K562 (cell line): ENCODE data around the gene VBP1. TPM values are rescaled to one million over a fixed set of nuclear protein-coding genes. Genes with fewer than 3 reads are reported as not detected.

Experiments
- DNMT1 ChIP-seq: fragments of 450-650 bp; IDR thresholded peaks from 2 replicates; pipeline ENCODE4 v1.6.1; 2016; ENCODE audit warnings: antibody characterized with exemption, mild to moderate bottlenecking
- MTA2 ChIP-seq: fragments of 450-650 bp; IDR thresholded peaks from 2 replicates; pipeline ENCODE4 v1.6.1; 2016; ENCODE audit warnings: low read depth
- MYNN ChIP-seq, 2 experiments: sonication (generic); formaldehyde crosslinking in 1 of 2; IDR thresholded peaks; 2 replicates each; pipeline versions ENCODE4 v1.5.0 to v1.6.1; 2016 to 2020; ENCODE audit warnings: antibody characterized with exemption in 1 of 2, missing genetic modification reagents in 1 of 2
- NFXL1 ChIP-seq: fragments of 450-650 bp; formaldehyde crosslinking; IDR thresholded peaks from 2 replicates; pipeline ENCODE4 v1.4.0; 2021; ENCODE audit warnings: mild to moderate bottlenecking
- NR4A1 ChIP-seq, 2 experiments: fragments of 250-450 bp in 1 of 2; fragments of 450-650 bp in 1 of 2; sonication (Bioruptor Pico) in 1 of 2; IDR thresholded peaks; 2 replicates each; pipeline versions ENCODE4 v1.4.0 to v1.6.1; 2016 to 2020; ENCODE audit warnings: mild to moderate bottlenecking in 2 of 2, missing compliant biosample characterization in 1 of 2, missing genetic modification characterization in 1 of 2, moderate library complexity in 1 of 2
- POLR2B ChIP-seq: fragments of 450-650 bp; IDR thresholded peaks from 2 replicates; pipeline ENCODE4 v1.6.1; 2018; ENCODE audit warnings: low read depth; ENCODE audit not compliant: partially characterized antibody
- RBM39 ChIP-seq: fragments of 200-400 bp; formaldehyde crosslinking; optimal IDR thresholded peaks from 2 replicates; pipeline ENCODE3; 2018; ENCODE audit warnings: low read depth, low read length
- polyA plus RNA-seq, 8 experiments: library from polyadenylated mRNA; depleted of rRNA in 4 of 8; stranded (reverse) in 5 of 8; unstranded in 3 of 8; fragments of >200 nt; fragmentation: Nextera tagmentation in 2 of 8; fragmentation: Illumina TruSeq in 1 of 8; extraction: Ambion mirVana in 2 of 8; extraction: Trizol in 1 of 8; gene quantifications; 2 replicates each; pipeline versions ENCODE4 v1.2.1 to v1.2.3, GENCODE V29; 2011 to 2014; ENCODE audit warnings: inconsistent platforms in 1 of 8, missing spikeins in 1 of 8
- total RNA-seq, 7 experiments: library from RNA; depleted of rRNA in 6 of 7; stranded (reverse); fragments of >200 nt in 6 of 7; fragmentation: Illumina TruSeq in 2 of 7; extraction: Trizol in 2 of 7; gene quantifications; 2 replicates each; pipeline versions ENCODE4 v1.2.1 to v1.2.3, GENCODE V29; 2011 to 2021; ENCODE audit warnings: low replicate concordance in 1 of 7
- TF ChIP-seq, protein P1 (sequence below), 2 experiments: fragments of 450-650 bp; IDR thresholded peaks; 2 replicates each; pipeline ENCODE4 v1.6.1; 2018; ENCODE audit warnings: mild to moderate bottlenecking in 2 of 2, low read depth in 1 of 2; ENCODE audit not compliant: partially characterized antibody in 2 of 2
- TF ChIP-seq, protein P2 (sequence below): fragments of 250-450 bp; sonication (Bioruptor Pico); IDR thresholded peaks from 2 replicates; pipeline ENCODE4 v1.6.1; 2021; ENCODE audit warnings: mild to moderate bottlenecking
- TF ChIP-seq, protein P3 (sequence below): fragments of 450-650 bp; formaldehyde crosslinking; conservative IDR thresholded peaks from 2 replicates; pipeline ENCODE4 v1.4.0; 2022; ENCODE audit warnings: mild to moderate bottlenecking, missing genetic modification characterization
- TF ChIP-seq, protein P4 (sequence below): sonication (generic); formaldehyde crosslinking; IDR thresholded peaks from 2 replicates; pipeline ENCODE4 v1.8.0; 2022; ENCODE audit warnings: mild to moderate bottlenecking, missing genetic modification reagents, borderline replicate concordance
- TF ChIP-seq, protein P5 (sequence below): sonication (generic); formaldehyde crosslinking; IDR thresholded peaks from 2 replicates; pipeline ENCODE4 v1.8.0; 2023; ENCODE audit warnings: mild to moderate bottlenecking, missing genetic modification reagents
- TF ChIP-seq, protein P6 (sequence below): fragments of 250-450 bp; sonication (Bioruptor Pico); IDR thresholded peaks from 2 replicates; pipeline ENCODE4 v1.8.0; 2021; ENCODE audit warnings: moderate library complexity, mild to moderate bottlenecking, inconsistent platforms

VBP1 gene
- total and polyA plus RNA-seq, 9 of the 15 experiments (the other 6 are each of a cell fraction or from before 2014, with no cell fraction given) = 83.2 to 263 (median 151) TPM

DNA sequence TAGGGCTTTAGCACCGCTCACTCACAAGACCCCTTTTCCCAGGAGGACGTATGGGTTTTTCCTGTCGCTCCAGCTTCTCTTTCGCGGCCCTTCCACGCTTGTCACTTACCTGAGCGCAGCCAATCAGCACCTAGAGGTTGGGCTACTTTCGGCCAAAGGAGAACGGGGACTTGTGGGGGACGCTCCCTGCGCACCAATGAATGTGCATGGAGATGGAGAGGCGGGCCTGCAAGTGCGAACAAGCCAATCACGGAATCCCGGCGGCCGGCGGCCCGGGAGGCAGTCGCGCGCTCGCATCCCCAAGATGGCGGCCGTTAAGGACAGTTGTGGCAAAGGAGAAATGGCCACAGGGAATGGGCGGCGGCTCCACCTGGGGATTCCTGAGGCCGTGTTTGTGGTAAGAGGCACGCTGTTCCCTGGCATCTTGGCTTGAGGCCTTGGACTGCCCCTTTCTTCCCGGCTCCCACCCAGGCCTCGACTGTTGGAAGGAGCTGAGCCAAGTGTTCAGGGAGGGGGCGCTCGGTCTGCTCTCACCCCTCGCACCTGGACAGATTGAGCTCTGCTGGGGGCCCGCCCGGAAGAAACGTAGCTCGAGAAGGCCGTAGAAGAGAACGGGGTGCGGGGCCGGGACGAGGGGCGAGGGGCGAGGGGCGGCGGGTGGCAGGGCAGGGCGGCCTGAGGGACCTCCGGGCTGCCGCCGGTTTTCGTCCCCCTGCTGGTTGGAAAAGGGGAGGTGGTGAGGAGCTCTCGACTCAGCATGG, at the start of gene VBP1 (continued):
- TF ChIP-seq NR4A1 (CRISPR knock-in tag; IDR thresholded peaks at IDR 0.05) (no peak), NR4A1 (tag; IDR thresholded peaks at IDR 0.05) (no peak), MYNN (IDR thresholded peaks at IDR 0.05) (no peak), MYNN (CRISPR knock-in tag; IDR thresholded peaks at IDR 0.05) (no peak), RBM39 (no peak), POLR2B (peak; percentile 58), MTA2 (no peak), NFXL1 (CRISPR knock-in tag) (no peak), DNMT1 (no peak)
- TF ChIP-seq, protein P1, sequence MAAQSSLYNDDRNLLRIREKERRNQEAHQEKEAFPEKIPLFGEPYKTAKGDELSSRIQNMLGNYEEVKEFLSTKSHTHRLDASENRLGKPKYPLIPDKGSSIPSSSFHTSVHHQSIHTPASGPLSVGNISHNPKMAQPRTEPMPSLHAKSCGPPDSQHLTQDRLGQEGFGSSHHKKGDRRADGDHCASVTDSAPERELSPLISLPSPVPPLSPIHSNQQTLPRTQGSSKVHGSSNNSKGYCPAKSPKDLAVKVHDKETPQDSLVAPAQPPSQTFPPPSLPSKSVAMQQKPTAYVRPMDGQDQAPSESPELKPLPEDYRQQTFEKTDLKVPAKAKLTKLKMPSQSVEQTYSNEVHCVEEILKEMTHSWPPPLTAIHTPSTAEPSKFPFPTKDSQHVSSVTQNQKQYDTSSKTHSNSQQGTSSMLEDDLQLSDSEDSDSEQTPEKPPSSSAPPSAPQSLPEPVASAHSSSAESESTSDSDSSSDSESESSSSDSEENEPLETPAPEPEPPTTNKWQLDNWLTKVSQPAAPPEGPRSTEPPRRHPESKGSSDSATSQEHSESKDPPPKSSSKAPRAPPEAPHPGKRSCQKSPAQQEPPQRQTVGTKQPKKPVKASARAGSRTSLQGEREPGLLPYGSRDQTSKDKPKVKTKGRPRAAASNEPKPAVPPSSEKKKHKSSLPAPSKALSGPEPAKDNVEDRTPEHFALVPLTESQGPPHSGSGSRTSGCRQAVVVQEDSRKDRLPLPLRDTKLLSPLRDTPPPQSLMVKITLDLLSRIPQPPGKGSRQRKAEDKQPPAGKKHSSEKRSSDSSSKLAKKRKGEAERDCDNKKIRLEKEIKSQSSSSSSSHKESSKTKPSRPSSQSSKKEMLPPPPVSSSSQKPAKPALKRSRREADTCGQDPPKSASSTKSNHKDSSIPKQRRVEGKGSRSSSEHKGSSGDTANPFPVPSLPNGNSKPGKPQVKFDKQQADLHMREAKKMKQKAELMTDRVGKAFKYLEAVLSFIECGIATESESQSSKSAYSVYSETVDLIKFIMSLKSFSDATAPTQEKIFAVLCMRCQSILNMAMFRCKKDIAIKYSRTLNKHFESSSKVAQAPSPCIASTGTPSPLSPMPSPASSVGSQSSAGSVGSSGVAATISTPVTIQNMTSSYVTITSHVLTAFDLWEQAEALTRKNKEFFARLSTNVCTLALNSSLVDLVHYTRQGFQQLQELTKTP (IDR thresholded peaks at IDR 0.05; ENCODE audit: low read depth in 1 of 2, partially characterized antibody in 2 of 2) = no peak
- TF ChIP-seq, protein P2, sequence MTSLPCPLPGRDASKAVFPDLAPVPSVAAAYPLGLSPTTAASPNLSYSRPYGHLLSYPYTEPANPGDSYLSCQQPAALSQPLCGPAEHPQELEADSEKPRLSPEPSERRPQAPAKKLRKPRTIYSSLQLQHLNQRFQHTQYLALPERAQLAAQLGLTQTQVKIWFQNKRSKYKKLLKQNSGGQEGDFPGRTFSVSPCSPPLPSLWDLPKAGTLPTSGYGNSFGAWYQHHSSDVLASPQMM (CRISPR knock-in tag) = no peak
- TF ChIP-seq, protein P3, sequence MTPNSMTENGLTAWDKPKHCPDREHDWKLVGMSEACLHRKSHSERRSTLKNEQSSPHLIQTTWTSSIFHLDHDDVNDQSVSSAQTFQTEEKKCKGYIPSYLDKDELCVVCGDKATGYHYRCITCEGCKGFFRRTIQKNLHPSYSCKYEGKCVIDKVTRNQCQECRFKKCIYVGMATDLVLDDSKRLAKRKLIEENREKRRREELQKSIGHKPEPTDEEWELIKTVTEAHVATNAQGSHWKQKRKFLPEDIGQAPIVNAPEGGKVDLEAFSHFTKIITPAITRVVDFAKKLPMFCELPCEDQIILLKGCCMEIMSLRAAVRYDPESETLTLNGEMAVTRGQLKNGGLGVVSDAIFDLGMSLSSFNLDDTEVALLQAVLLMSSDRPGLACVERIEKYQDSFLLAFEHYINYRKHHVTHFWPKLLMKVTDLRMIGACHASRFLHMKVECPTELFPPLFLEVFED (CRISPR knock-in tag) = no peak
- TF ChIP-seq, protein P4, sequence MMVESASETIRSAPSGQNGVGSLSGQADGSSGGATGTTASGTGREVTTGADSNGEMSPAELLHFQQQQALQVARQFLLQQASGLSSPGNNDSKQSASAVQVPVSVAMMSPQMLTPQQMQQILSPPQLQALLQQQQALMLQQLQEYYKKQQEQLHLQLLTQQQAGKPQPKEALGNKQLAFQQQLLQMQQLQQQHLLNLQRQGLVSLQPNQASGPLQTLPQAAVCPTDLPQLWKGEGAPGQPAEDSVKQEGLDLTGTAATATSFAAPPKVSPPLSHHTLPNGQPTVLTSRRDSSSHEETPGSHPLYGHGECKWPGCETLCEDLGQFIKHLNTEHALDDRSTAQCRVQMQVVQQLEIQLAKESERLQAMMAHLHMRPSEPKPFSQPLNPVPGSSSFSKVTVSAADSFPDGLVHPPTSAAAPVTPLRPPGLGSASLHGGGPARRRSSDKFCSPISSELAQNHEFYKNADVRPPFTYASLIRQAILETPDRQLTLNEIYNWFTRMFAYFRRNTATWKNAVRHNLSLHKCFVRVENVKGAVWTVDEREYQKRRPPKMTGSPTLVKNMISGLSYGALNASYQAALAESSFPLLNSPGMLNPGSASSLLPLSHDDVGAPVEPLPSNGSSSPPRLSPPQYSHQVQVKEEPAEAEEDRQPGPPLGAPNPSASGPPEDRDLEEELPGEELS = no peak
- TF ChIP-seq, protein P5, sequence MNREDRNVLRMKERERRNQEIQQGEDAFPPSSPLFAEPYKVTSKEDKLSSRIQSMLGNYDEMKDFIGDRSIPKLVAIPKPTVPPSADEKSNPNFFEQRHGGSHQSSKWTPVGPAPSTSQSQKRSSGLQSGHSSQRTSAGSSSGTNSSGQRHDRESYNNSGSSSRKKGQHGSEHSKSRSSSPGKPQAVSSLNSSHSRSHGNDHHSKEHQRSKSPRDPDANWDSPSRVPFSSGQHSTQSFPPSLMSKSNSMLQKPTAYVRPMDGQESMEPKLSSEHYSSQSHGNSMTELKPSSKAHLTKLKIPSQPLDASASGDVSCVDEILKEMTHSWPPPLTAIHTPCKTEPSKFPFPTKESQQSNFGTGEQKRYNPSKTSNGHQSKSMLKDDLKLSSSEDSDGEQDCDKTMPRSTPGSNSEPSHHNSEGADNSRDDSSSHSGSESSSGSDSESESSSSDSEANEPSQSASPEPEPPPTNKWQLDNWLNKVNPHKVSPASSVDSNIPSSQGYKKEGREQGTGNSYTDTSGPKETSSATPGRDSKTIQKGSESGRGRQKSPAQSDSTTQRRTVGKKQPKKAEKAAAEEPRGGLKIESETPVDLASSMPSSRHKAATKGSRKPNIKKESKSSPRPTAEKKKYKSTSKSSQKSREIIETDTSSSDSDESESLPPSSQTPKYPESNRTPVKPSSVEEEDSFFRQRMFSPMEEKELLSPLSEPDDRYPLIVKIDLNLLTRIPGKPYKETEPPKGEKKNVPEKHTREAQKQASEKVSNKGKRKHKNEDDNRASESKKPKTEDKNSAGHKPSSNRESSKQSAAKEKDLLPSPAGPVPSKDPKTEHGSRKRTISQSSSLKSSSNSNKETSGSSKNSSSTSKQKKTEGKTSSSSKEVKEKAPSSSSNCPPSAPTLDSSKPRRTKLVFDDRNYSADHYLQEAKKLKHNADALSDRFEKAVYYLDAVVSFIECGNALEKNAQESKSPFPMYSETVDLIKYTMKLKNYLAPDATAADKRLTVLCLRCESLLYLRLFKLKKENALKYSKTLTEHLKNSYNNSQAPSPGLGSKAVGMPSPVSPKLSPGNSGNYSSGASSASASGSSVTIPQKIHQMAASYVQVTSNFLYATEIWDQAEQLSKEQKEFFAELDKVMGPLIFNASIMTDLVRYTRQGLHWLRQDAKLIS (CRISPR knock-in tag) = no peak
- TF ChIP-seq, protein P6, sequence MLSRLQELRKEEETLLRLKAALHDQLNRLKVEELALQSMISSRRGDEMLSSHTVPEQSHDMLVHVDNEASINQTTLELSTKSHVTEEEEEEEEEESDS (CRISPR knock-in tag) = no peak
